Skin of body (tissue), 2 donors: ENCODE results near the gene RAI2. TPM values are rescaled to one million over a fixed set of nuclear protein-coding genes. Genes with fewer than 3 reads are reported as not detected.

ENCODE experiments used
- DNase-seq: peaks from one replicate; lab custom pipeline; 2025; lab: John Stamatoyannopoulos, UW
- total RNA-seq: library from RNA; depleted of rRNA; stranded (reverse); fragments of >200 nt; gene quantifications from one replicate; pipeline ENCODE4 v1.2.3, GENCODE V29; 2014

Gene RAI2
- 1.4 TPM for total RNA-seq

DNA sequence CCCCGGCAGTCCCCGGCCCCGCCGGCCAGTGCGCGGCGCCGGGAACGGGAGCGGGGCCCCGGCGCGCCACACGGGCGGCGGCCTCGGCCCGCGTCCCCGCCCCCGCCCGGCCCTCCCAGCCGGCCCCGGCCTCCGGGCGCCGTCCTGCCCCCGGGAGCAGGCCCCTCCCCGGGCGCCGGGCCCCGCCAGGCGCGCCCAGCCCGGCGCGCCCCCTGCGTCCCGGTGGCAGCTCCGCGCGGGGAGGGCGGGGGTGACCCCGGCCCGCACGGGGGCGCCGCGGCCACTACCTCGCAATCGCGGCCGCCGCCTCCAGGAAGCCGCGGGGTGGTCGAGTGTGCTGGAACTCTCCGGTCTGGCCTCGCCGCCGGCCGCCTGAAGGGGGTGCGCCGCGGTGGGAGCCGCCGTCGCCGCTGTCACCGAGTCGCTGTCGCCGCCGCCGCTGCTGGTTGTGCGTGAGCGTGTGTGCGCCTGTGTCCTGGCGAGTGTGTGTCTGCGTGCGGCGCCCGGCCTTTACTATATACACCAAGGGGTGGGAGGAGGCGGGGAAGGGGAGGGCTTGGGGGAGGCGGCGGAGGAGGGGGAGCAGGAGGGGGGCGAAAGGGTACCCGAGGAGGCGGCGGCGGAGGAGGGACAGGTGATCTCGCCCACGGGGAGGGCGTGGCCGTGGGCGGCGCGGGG is at the start of gene RAI2:
Gene RAI2 (minus strand): TSS at position 488 of the 678 bp plus-strand sequence. CDS start 59,288 bp downstream, outside the sequence.
- DNase-seq: no peak

DNA sequence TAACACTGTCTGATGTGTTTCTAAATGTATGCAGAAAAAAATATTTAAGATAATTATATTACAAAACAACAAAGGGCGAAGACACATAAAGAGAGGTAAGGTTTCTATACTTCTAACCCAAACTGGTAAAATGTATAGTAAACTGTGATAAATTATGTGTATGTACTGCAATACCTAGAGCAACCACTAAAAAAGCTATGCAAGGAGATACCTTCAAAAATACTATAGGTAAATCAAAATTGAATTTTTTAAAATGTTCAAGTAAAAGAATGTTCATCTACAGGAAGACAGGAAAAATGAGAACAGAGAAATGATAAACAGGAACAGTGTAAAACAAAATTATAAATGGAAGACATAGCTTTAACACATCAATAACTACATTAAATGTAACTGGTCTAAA is 27.3 kb upstream of the RAI2 start:
- no peak for DNase-seq

GRCh38 chrX:17882680-17883079 is 21.6 kb upstream of the RAI2 start:
- no peak for DNase-seq

DNA sequence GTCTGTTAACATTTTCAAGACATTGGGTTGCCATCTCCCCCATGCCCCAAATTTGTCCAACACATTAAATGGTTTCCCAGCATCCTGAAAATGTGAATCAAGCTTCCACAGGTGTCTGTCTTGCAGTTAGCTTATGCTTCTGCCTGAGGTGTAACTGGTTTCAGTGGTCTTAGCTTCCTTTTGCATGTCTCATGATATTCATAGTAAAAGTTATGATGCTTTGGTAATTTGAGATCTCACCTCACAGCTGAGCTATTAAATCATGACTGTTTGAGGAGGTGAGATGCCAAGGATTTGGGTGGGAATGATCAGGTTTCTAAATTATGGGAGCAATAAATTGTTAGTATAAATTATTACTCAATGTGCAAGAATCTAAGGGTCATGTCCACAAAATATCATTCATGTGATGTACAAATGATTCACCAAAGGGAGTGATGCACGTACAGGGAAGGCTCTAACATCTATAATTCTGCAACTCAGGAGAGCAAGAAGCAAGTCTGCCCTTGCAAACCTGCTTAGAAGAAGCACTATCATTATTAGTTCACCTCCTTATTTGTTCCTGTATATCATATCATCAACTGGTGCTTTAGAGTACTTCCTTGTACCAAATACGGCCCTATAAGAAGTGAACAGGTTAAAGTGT is 17.1 kb upstream of the RAI2 start:
- DNase-seq: no peak

- DNase-seq: no peak
Measured at GRCh38 chrX:17876135-17876534, 15.0 kb upstream of the RAI2 start.

DNA sequence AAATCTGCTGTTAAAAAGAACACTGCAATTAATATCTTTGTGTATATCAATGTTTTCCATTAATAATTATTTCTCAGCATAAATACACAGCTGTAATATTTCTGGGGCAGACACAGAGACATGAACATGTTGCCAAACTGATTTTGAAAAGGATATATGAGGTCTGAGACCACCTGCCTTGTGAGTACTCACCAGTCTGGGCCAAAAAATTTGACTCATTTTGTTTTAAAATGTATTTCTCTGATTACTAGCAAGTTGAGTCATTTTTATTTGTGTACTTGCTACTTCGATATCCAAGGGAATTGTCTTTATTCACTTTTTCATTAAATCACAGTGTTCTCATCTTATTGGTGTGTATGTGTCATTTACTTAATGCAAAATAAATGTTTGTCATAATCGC is 8.5 kb upstream of the RAI2 start:
- DNase-seq: no peak

DNA sequence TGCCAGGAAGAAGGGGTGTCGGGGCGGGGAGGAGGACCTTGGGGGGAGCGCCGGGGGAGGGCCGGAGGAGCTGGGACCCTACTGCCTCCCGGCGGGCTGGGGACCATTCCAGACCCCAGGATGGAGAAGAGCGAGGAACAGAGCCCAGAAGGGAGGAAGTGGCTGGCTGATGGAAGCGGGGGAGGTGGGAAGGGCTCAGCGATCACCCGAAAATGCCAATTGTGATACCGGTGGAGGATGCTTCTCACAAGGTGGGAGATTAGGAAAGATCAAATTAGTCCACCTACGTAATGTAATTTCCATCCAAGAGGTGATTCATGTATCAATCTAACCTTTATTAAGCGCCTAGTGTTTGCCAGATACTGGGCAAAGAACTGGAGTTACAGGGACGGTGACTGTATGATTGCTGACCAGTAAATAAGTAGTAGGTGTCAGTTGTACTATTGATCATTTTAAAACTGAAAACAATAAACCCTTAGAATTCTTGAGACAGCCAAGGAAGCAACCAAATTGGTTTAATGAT is 452 bp upstream of the RAI2 start:
- no peak for DNase-seq

GRCh38 chrX:17860179-17860780 is 818 bp downstream of the RAI2 start:
- DNase-seq: no peak

DNA sequence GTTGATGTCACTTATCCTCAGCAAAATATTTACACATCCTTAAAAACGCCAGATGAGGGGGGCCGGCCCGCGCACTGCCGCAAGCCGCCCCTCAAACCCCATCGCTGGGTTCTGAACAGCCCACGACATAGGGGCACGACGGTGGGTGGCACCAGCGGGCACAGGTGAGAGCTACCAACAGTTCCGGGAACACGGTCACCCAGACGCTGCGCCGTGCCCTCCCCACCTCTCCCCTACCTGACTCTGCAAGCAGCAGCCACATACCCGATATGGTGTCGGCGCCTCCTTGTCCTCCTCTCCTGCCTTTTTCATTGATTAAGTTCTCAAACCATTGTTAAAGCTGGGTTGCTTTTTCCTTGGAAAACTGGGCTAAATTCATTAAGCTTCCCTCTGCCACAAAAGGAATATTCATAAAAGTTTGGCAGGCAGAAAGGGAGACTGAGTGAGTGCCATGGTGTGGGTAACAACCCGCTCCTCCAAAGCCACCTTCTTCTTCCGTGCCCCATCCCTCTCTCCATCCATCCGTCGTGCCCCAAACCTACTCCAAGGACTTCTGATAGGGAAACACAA is 1.4 kb downstream of the RAI2 start:
- no peak for DNase-seq

DNA sequence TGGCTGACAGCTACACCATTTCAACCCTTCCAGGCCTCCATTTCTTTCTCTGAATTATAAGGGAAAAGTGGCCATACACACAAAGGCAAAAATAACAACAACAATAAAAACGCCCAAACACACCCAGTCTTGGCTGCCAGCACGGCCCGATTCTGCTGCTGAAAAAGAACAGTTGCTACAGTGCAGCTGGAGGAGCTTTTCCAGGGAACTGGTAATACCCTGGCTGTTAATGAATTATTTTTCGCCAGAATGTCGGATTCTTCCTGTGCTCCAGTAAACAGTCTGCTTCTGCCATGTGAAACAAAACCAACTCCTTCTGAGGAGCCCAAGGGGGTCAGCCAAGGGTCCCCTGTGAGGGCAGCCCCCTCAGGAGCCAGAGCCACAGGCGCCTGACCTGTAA is 6.6 kb downstream of the RAI2 start:
- DNase-seq: no peak

DNA sequence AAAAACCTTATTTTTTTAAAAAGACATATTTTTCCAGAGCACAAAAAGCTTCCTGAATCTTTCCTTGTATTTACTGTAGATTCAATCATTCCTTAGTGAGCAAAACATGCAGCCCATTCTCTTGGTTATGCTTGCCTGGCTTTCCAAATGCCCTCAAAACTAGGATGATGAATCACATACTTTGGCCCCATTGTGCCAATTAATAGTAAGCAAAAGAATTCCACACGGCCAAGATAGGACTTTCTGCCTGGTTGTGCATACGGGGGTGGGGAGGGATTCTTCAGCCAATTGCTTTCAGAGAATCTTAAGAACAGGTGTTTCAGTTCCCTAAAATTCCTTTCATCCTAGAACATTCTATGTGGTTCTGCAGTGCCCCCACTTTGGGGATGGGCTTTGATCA is 7.0 kb downstream of the RAI2 start:
- DNase-seq: no peak

- no peak for DNase-seq
Measured at GRCh38 chrX:17851874-17852273, 9.2 kb downstream of the RAI2 start.

DNA sequence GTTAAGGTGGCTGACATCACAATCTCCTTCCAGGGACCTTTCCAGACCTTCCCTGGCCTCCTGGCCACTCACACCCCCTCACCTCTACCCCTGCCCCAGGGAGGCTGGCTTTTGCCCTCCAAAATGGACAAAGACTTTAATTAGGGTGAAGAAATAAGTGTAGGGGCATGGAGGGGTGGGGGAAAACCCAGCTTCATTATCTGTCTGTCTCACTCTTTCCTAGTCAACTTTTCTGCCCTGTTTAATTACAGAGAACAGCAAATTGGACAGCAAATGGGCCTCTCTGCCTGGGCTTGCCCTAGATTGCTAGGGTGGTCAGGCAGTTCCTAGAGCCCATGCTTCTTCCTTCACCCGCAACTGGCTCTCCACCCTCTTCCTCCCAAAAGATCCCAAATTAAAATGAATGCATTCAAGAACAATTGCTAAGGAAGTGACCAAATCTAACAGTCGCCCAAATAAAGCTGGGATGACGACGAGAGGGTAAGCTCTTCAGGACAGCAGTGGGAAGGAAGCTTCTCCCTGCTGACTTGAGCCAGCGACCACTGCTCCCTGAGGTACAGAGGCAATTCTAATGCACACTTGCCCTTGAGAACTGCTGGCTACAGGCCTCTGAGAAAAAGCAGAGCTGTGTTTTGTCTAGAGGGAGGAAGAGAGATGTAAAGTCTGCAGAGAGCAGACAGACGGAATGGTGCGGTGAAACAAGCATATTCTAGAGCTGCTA is 12.4 kb downstream of the RAI2 start:
- DNase-seq: no peak

GRCh38 chrX:17846045-17846444 is 15.1 kb downstream of the RAI2 start:
- DNase-seq: no peak

DNA sequence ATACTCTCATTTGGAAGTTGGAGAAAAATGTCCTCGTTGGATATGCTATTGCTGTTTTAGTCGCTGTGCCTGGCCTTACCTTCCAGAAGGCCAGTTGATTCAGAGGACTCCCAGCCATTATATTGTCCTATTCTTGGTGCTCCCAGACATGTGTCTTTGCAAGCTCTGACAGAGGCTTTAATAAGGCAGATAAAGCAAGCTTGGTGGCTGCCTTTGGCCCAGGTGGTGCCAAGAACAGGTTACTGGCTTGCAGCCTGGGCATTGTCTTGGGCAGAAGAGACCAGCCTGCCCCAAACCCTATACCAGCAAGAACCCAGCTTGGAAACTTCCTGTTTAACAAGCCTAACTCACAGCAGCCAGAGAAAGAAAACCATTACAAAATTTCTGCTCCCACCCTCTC is 16.9 kb downstream of the RAI2 start:
- DNase-seq: no peak

GRCh38 chrX:17842769-17843525 is 18.2 kb downstream of the RAI2 start:
- DNase-seq: no peak

GRCh38 chrX:17839269-17839668 is 21.8 kb downstream of the RAI2 start:
- no peak for DNase-seq

- no peak for DNase-seq
Measured at GRCh38 chrX:17836830-17837229, 24.3 kb downstream of the RAI2 start.

DNA sequence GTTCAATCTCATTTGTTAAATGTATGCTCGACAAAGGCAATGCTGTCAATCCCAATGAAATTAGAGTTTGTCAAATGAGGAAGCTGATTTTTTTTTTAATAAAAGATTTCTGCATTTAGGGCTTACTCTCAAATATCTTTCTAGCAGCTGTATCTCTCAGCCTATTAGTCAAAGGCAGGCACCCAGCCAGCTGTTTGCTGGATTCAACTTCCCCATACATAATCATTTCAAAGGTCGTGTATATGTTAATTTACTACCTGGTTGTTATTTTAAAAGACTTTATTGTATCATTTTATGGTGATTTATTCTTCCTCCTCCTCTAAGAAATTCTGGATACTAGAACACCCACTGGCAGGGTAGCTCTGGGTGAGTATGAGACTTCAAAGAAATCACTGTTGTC is 27.1 kb downstream of the RAI2 start:
- DNase-seq: no peak

- no peak for DNase-seq
Measured at GRCh38 chrX:17831255-17831654, 29.8 kb downstream of the RAI2 start.

- DNase-seq: no peak
Measured at GRCh38 chrX:17830211-17830610, 30.9 kb downstream of the RAI2 start.
